Hindlimb muscle (tissue), 1 donor: Measurements from ENCODE around the gene UCP3. TPM values are rescaled to one million over a fixed set of nuclear protein-coding genes. Genes with fewer than 3 reads are reported as not detected.

Experiments used
- DNase-seq: peaks from one replicate; pipeline ENCODE4 v3.0.0-alpha.2; 2013
- polyA plus RNA-seq: library from polyadenylated mRNA; unstranded; fragments of 120-200 nt; gene quantifications from one replicate; pipeline ENCODE4 v1.2.1, GENCODE V29; 2013; ENCODE audit not compliant: insufficient read length

Gene UCP3
- polyA plus RNA-seq, 1 donor: 4.7 TPM

GRCh38 chr11:73950869-73951710, 57.8 kb downstream of the UCP3 start, which contains the start of gene DNAJB13:
Gene DNAJB13 (plus strand): TSS chr11:73951026. CDS start chr11:73951070, 44 bp downstream.
- no peak for DNase-seq

Other genes starting within 250 kb of the UCP3 start
- gene RAB6A, start 248.0 kb downstream of the UCP3 start, polyA plus RNA-seq: 87.8 TPM
- 35.9 TPM for gene MRPL48, start 221.2 kb downstream of the UCP3 start, polyA plus RNA-seq
- 81.9 TPM for gene COA4, start 132.2 kb downstream of the UCP3 start, polyA plus RNA-seq
- gene PAAF1, start 132.1 kb downstream of the UCP3 start, polyA plus RNA-seq: 46.4 TPM
- gene DNAJB13, start 58.1 kb downstream of the UCP3 start, polyA plus RNA-seq: 0.44 TPM
- gene UCP2, start 26.2 kb downstream of the UCP3 start, polyA plus RNA-seq: 201 TPM
- gene C2CD3, start 161.9 kb upstream of the UCP3 start, polyA plus RNA-seq: 25.4 TPM
- 48.4 TPM for gene PPME1, start 162.2 kb upstream of the UCP3 start, polyA plus RNA-seq